ENCODE results near the gene POLE4. TPM values are rescaled to one million over a fixed set of nuclear protein-coding genes. Genes with fewer than 3 reads are reported as not detected.

POLE4 gene
- total and polyA plus RNA-seq, 2 donors (not counting 1 experiment from before 2014, with no cell fraction given): 23.3 to 53.3 TPM

DNA sequence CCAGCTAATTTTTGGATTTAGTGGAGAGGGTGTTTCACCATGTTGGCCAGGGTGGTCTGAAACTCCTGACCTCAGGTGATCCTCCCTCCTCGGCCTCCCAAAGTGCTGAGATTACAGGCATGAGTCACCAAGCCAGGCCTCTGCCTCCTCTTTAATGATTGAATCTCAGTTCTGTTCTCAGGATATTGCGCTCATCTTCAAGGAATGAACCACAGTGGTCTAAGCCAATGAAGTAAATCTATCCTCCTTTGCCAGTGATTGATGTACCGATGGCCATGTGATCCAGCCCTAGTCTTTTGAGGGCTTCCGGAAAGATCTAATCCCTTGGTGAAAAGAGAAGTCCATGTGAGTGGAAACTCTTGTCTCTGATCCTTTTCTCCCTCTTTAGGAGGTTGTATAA, 48.6 kb downstream of the POLE4 start:
- no peak for DNase-seq
- Mint-ChIP-seq H3K27me3 (no peaks in the 10 kb centered on the region), H3K9me3 (ENCODE audit: insufficient read depth) (no peaks in the 10 kb centered on the region), H3K27ac (no peak overlapping the region), H3K4me1 (no peaks in the 10 kb centered on the region), H3K4me3 (no peak overlapping the region)
- Histone ChIP-seq H3K4me1 (ENCODE audit: control insufficient read depth in 2 of 2, insufficient read depth in 2 of 2, low read length in 2 of 2) (no peaks in the 10 kb centered on the region), H3K79me2 (ENCODE audit: control insufficient read depth, insufficient read depth, low read length) (no peaks in the 10 kb centered on the region), H3K27ac (ENCODE audit: low read length in 2 of 2) (no peak overlapping the region), H3K27me3 (replicated peaks in 1 of 4; ENCODE audit: control extremely low read depth in 1 of 4, control insufficient read depth in 3 of 4, insufficient read depth in 4 of 4, low read length in 3 of 4) (no peaks in the 10 kb centered on the region), H3K4me2 (replicated peaks; ENCODE audit: low read depth, low read length, poor library complexity, severe bottlenecking) (no peak overlapping the region), H3K36me3 (replicated peaks in 1 of 2; ENCODE audit: control extremely low read depth in 1 of 2, control insufficient read depth in 1 of 2, extremely low read depth in 1 of 2, insufficient read depth in 2 of 2, low read length in 1 of 2) (no peaks in the 10 kb centered on the region), H3K9me3 (ENCODE audit: control extremely low read depth in 1 of 3, control insufficient read depth in 2 of 3, insufficient read depth in 1 of 3, low read length in 2 of 3) (no peaks in the 10 kb centered on the region), H3K4me3 (ENCODE audit: control extremely low read depth in 1 of 5, extremely low read depth in 1 of 5, insufficient read depth in 1 of 5, low read depth in 2 of 5, low read length in 4 of 5) (no peak overlapping the region), H3K9ac (ENCODE audit: low read length) (no peak overlapping the region), H4K20me1 (ENCODE audit: control insufficient read depth, insufficient read depth, low read length, poor library complexity, severe bottlenecking) (no peaks in the 10 kb centered on the region), H2AFZ (ENCODE audit: insufficient read depth, low read depth, low read length, poor library complexity, severe bottlenecking) (no peak overlapping the region)
- ChIA-PET POLR2A (no interaction called here), CTCF (interaction anchor here (0.7 kb wide), 1 partner anchor 88 kb away, joined by 3 read pairs; no protein-coding TSS in a partner anchor)
- intact Hi-C loops (cut with micrococcal nuclease): no loop called here
- WGBS (ENCODE audit: insufficient coverage): 100% methylated on average over 2 of the region's 4 CpGs
- TF ChIP-seq EZH2 (IDR thresholded peaks at IDR 0.05; ENCODE audit: borderline replicate concordance, insufficient read depth, low read depth, low read length, poor library complexity, severe bottlenecking): no peak
- TF ChIP-seq CTCF (IDR thresholded peaks at IDR 0.05): no peak
- ATAC-seq (ENCODE audit: low read depth): no peak

- Histone ChIP-seq H2AFZ (ENCODE audit: insufficient read depth, low read depth, low read length, poor library complexity, severe bottlenecking) (no peak overlapping the region), H3K9me3 (ENCODE audit: control extremely low read depth in 1 of 3, control insufficient read depth in 2 of 3, insufficient read depth in 1 of 3, low read length in 2 of 3) (no peaks in the 10 kb centered on the region), H3K9ac (ENCODE audit: low read length) (no peak overlapping the region), H3K4me1 (ENCODE audit: control insufficient read depth in 2 of 2, insufficient read depth in 2 of 2, low read length in 2 of 2) (no peaks in the 10 kb centered on the region), H3K27ac (ENCODE audit: low read length in 2 of 2) (no peak overlapping the region), H3K4me3 (ENCODE audit: control extremely low read depth in 1 of 5, extremely low read depth in 1 of 5, insufficient read depth in 1 of 5, low read depth in 2 of 5, low read length in 4 of 5) (no peak overlapping the region), H4K20me1 (ENCODE audit: control insufficient read depth, insufficient read depth, low read length, poor library complexity, severe bottlenecking) (no peaks in the 10 kb centered on the region), H3K27me3 (replicated peaks in 1 of 4; ENCODE audit: control extremely low read depth in 1 of 4, control insufficient read depth in 3 of 4, insufficient read depth in 4 of 4, low read length in 3 of 4) (no peaks in the 10 kb centered on the region), H3K4me2 (replicated peaks; ENCODE audit: low read depth, low read length, poor library complexity, severe bottlenecking) (no peak overlapping the region), H3K36me3 (replicated peaks in 1 of 2; ENCODE audit: control extremely low read depth in 1 of 2, control insufficient read depth in 1 of 2, extremely low read depth in 1 of 2, insufficient read depth in 2 of 2, low read length in 1 of 2) (no peaks in the 10 kb centered on the region), H3K79me2 (ENCODE audit: control insufficient read depth, insufficient read depth, low read length) (no peaks in the 10 kb centered on the region)
- DNase-seq (no peak), ATAC-seq (ENCODE audit: low read depth) (no peak)
- 93% methylated on average over 3 of the region's 4 CpGs for WGBS (ENCODE audit: insufficient coverage)
- H3K27ac Mint-ChIP-seq: no peak overlapping the region
- ChIA-PET CTCF (interaction anchor here (0.7 kb wide), 1 partner anchor 89 kb away, joined by 3 read pairs; no protein-coding TSS in a partner anchor), POLR2A (no interaction called here)
- TF ChIP-seq EZH2 (IDR thresholded peaks at IDR 0.05; ENCODE audit: borderline replicate concordance, insufficient read depth, low read depth, low read length, poor library complexity, severe bottlenecking) (no peak), CTCF (IDR thresholded peaks at IDR 0.05) (no peak)
- no peaks in the 10 kb centered on the region for H3K4me1 Mint-ChIP-seq
- H3K4me3 Mint-ChIP-seq: no peak overlapping the region
- H3K27me3 Mint-ChIP-seq: no peaks in the 10 kb centered on the region
- H3K9me3 Mint-ChIP-seq (ENCODE audit: insufficient read depth): no peaks in the 10 kb centered on the region
- intact Hi-C loops (cut with micrococcal nuclease): no loop called here
Measured at GRCh38 chr2:75007819-75008218, 49.4 kb downstream of the POLE4 start.

Data from B cell (primary cell).